SKM-1 treated with dmso at 0.1 percent for 144 hours (cell line): ENCODE measurements around the gene CYB561A3.

Experiments used
- DNase-seq: peaks from one replicate; lab custom pipeline; 2025; ENCODE audit not compliant: unreplicated experiment; lab: John Stamatoyannopoulos, UW

Gene CYB561A3

GRCh38 chr11:61369372-61370348 is 8.0 kb upstream of the CYB561A3 start:
- DNase-seq = no peak

GRCh38 chr11:61368646-61369045 is 7.0 kb upstream of the CYB561A3 start:
- no peak for DNase-seq

GRCh38 chr11:61367406-61367805 is 5.7 kb upstream of the CYB561A3 start:
- no peak for DNase-seq

- no peak for DNase-seq
These were observed 2.5 kb upstream of the CYB561A3 start for GRCh38 chr11:61364012-61364675.

- DNase-seq = no peak
These were observed 827 bp upstream of the CYB561A3 start for GRCh38 chr11:61362542-61362875.

GRCh38 chr11:61361237-61361740 is 393 bp downstream of the CYB561A3 start:
- DNase-seq = no peak

- DNase-seq = no peak
These were observed 2.2 kb downstream of the CYB561A3 start for GRCh38 chr11:61359516-61359915.

GRCh38 chr11:61358566-61358965 is 3.1 kb downstream of the CYB561A3 start:
- DNase-seq = no peak

- DNase-seq = no peak
These were observed 3.8 kb downstream of the CYB561A3 start for GRCh38 chr11:61357894-61358239.

GRCh38 chr11:61357233-61357893 is 4.3 kb downstream of the CYB561A3 start:
- DNase-seq = peak; percentile 79

- DNase-seq = no peak
These were observed 5.0 kb downstream of the CYB561A3 start for GRCh38 chr11:61356706-61357105.

GRCh38 chr11:61354208-61354607 is 7.5 kb downstream of the CYB561A3 start:
- DNase-seq = no peak

- DNase-seq = peak; percentile 26
These were observed 8.3 kb downstream of the CYB561A3 start for GRCh38 chr11:61353131-61354067.

GRCh38 chr11:61352038-61352437 is 9.6 kb downstream of the CYB561A3 start:
- DNase-seq = no peak

GRCh38 chr11:61350803-61351202 is 10.9 kb downstream of the CYB561A3 start:
- no peak for DNase-seq

GRCh38 chr11:61350336-61350735 is 11.3 kb downstream of the CYB561A3 start:
- DNase-seq = no peak

- DNase-seq = no peak
These were observed 11.8 kb downstream of the CYB561A3 start for GRCh38 chr11:61349916-61350315.

- no peak for DNase-seq
These were observed 12.4 kb downstream of the CYB561A3 start for GRCh38 chr11:61349189-61349751.

GRCh38 chr11:61347916-61348461 is 13.7 kb downstream of the CYB561A3 start:
- DNase-seq = peak; percentile 44
